Spleen (tissue), 11 donors: ENCODE measurements around the gene AUP1. TPM values are rescaled to one million over a fixed set of nuclear protein-coding genes. Genes with fewer than 3 reads are reported as not detected.
A peak's percentile ranks its signal among the peaks of the same experiment; 100 is the strongest.

Experiments used
- DNase-seq: peaks from one replicate; pipeline ENCODE4 v3.0.0-alpha.2; 2020
- H3K27ac ChIP-seq, 8 donors: fragments of 200-600 bp; sonication (generic) in 7 of 8; 1 replicate in 4 of 8; 2 replicates in 4 of 8; pipeline versions ENCODE4 v1.5.0 to v1.8.0; 2016 to 2021; ENCODE audit warnings: inconsistent platforms in 4 of 8, mild to moderate bottlenecking in 4 of 8, moderate library complexity in 1 of 8
- H3K27me3 ChIP-seq, 7 donors: fragments of 200-600 bp; sonication (generic) in 6 of 7; replicated peaks in 1 of 7; 1 replicate in 4 of 7; 2 replicates in 3 of 7; pipeline versions ENCODE4 v1.5.0 to v1.8.0; 2016 to 2021; ENCODE audit warnings: inconsistent platforms in 3 of 7, mild to moderate bottlenecking in 1 of 7
- H3K36me3 ChIP-seq, 6 donors: fragments of 200-600 bp; sonication (generic) in 5 of 6; 1 replicate in 4 of 6; 2 replicates in 2 of 6; pipeline versions ENCODE4 v1.5.0 to v1.8.0; 2016 to 2021; ENCODE audit warnings: inconsistent platforms in 2 of 6
- H3K4me1 ChIP-seq, 6 donors: fragments of 200-600 bp; sonication (generic) in 5 of 6; 1 replicate in 3 of 6; 2 replicates in 3 of 6; pipeline versions ENCODE4 v1.5.0 to v1.8.0; 2016 to 2021; ENCODE audit warnings: inconsistent platforms in 3 of 6
- H3K4me3 ChIP-seq, 8 donors: fragments of 200-600 bp; sonication (generic) in 7 of 8; 1 replicate in 4 of 8; 2 replicates in 4 of 8; pipeline versions ENCODE4 v1.5.0 to v1.8.0; 2016 to 2021; ENCODE audit warnings: inconsistent platforms in 4 of 8, mild to moderate bottlenecking in 4 of 8, moderate library complexity in 2 of 8
- H3K9me3 ChIP-seq, 8 donors: fragments of 200-600 bp; sonication (generic) in 7 of 8; 1 replicate in 4 of 8; 2 replicates in 4 of 8; pipeline versions ENCODE4 v1.5.0 to v1.8.0; 2016 to 2021; ENCODE audit warnings: inconsistent platforms in 4 of 8
- CTCF ChIP-seq, 11 experiments: fragments of 200-600 bp in 7 of 11; fragments of 450-650 bp in 4 of 11; sonication (generic) in 4 of 11; IDR thresholded peaks in 8 of 11; conservative IDR thresholded peaks in 3 of 11; 1 replicate in 7 of 11; 2 replicates in 4 of 11; pipeline versions ENCODE4 v1.4.0 to v1.8.0; 2016 to 2021; ENCODE audit warnings: antibody characterized with exemption in 11 of 11, inconsistent platforms in 4 of 11, mild to moderate bottlenecking in 1 of 11
- POLR2A ChIP-seq, 3 donors: fragments of 450-650 bp; IDR thresholded peaks; one replicate each; pipeline ENCODE4 v1.5.1; 2017; ENCODE audit warnings: antibody characterized with exemption in 3 of 3, mild to moderate bottlenecking in 1 of 3
- POLR2AphosphoS5 ChIP-seq, 3 donors: sonication (generic); formaldehyde crosslinking; IDR thresholded peaks; one replicate each; pipeline ENCODE4 v1.5.1; 2017; ENCODE audit warnings: antibody characterized with exemption in 3 of 3
- WGBS, 5 donors: extraction: QIAGEN DNeasy Blood & Tissue Kit in 3 of 5; methylation state at CpG; one replicate each; pipeline versions ENCODE4 v1.1.5 to v1.1.7; 2013 to 2018; 5-methylcytosine and 5-hydroxymethylcytosine counted together
- intact Hi-C: fragments of 100-400 bp; cut with DNase I; formaldehyde crosslinking; loops from one replicate; pipeline ENCODE4 v1.15.0; 2023; ENCODE audit warnings: low total_unique reads
- polyA plus RNA-seq, 3 donors: library from polyadenylated mRNA; stranded (reverse); fragments of 200-250 nt; gene quantifications; one replicate each; pipeline ENCODE4 v1.2.1, GENCODE V29; 2013
- total RNA-seq, 7 donors: library from RNA; depleted of rRNA in 3 of 7; stranded (reverse); fragments of >200 nt in 3 of 7; fragmentation: NEBNext Ultra II Directional in 4 of 7; extraction: Animal tissue kit (Norgen Biotek cat#: 25700) in 4 of 7; gene quantifications; one replicate each; pipeline versions ENCODE4 v1.1.0 to v1.2.1, GENCODE V29; 2016 to 2021
- donor health status: healthy with polysubstance abuse.
- donor health status: DM: no; HTN: no; CAD: no; lungs with moderate emphysema.
- donor health status: DM: no; HTN: no; CAD: no.
- donor health status: Bipolar disorder and iron deficiency.
- donor health status: healthy.
- donor health status: DM: no; HTN: no; CAD: no.
- donor health status: DM: yes; HTN: yes; CAD: no.

AUP1 gene
- total and polyA plus RNA-seq, 10 donors: 107 to 226 (median 135) TPM

GRCh38 chr2:74507926-74508520, 21.5 kb downstream of the AUP1 start:
- no peak for TF ChIP-seq CTCF (IDR thresholded peaks at IDR 0.05 in 8 of 11, conservative IDR thresholded peaks at IDR 0.05 in 3 of 11)
- TF ChIP-seq POLR2AphosphoS5 (IDR thresholded peaks at IDR 0.05): no peak
- TF ChIP-seq POLR2A (IDR thresholded peaks at IDR 0.05): no peak
- 14 to 17% (median 15%) methylated on average over 29 to 38 of the region's 38 CpGs for WGBS, 5 donors
- Histone ChIP-seq H3K36me3 (peaks cover 0 to 23% (median 16%) of the 10 kb centered on the region in 6 donors), H3K4me3 (peak overlapping the region; percentile 60 to 90 (median 62)), H3K4me1 (peaks cover 19 to 51% (median 47%) of the 10 kb centered on the region in 6 donors), H3K27me3 (peaks cover 2 to 46% (median 25%) of the 10 kb centered on the region in 7 donors), H3K9me3 (no peaks in the 10 kb centered on the region), H3K27ac (peak overlapping the region; percentile 97 to 100 (median 99))
- intact Hi-C loops: no loop called here
- DNase-seq: peak; percentile 88

- Histone ChIP-seq H3K27ac (peak within 1 kb of the TSS; percentile 97 to 100 (median 99)), H3K27me3 (peaks cover 0 to 46% (median 21%) of the 10 kb centered on the region in 7 donors), H3K4me1 (peaks cover 19 to 57% (median 54%) of the 10 kb centered on the region in 6 donors), H3K4me3 (peak within 1 kb of the TSS; percentile 60 to 90 (median 62)), H3K36me3 (peaks cover 0 to 23% (median 16%) of the 10 kb centered on the region in 6 donors), H3K9me3 (no peaks in the 10 kb centered on the region)
- 0 to 2% (median 1%) methylated on average over 51 to 56 of the region's 56 CpGs for WGBS, 5 donors
- peak; percentile 98 for DNase-seq
- intact Hi-C loops: no loop called here
- TF ChIP-seq POLR2AphosphoS5 (IDR thresholded peaks at IDR 0.05): peak; percentile 90 to 93 (median 92)
- no peak for TF ChIP-seq POLR2A (IDR thresholded peaks at IDR 0.05)
- peak; percentile 36 to 78 (median 64) for TF ChIP-seq CTCF (IDR thresholded peaks at IDR 0.05 in 8 of 11, conservative IDR thresholded peaks at IDR 0.05 in 3 of 11)
Observed at GRCh38 chr2:74507145-74507925, 22.2 kb downstream of the AUP1 start, which contains the start of gene PCGF1. PCGF1 (minus strand) TSS chr2:74507695; CDS start chr2:74507668, 27 bp downstream.

GRCh38 chr2:74505448-74506246, 23.9 kb downstream of the AUP1 start:
- 95 to 97% (median 96%) methylated on average over 14 of the region's 14 CpGs for WGBS, 5 donors
- intact Hi-C loops: no loop called here
- peak; percentile 68 for DNase-seq
- Histone ChIP-seq H3K36me3 (peaks cover 0 to 23% (median 16%) of the 10 kb centered on the region in 6 donors), H3K4me3 (peak overlapping the region in 3 of 8 donors; percentile 2 to 90 (median 61)), H3K4me1 (peaks cover 19 to 65% (median 61%) of the 10 kb centered on the region in 6 donors), H3K27me3 (peaks cover 0 to 46% (median 17%) of the 10 kb centered on the region in 7 donors), H3K27ac (no peak overlapping the region), H3K9me3 (no peaks in the 10 kb centered on the region)
- no peak for TF ChIP-seq POLR2A (IDR thresholded peaks at IDR 0.05)
- no peak for TF ChIP-seq CTCF (IDR thresholded peaks at IDR 0.05 in 8 of 11, conservative IDR thresholded peaks at IDR 0.05 in 3 of 11)
- TF ChIP-seq POLR2AphosphoS5 (IDR thresholded peaks at IDR 0.05): no peak
